HCT116 (cell line): ENCODE data around the gene EMILIN1. TPM values are rescaled to one million over a fixed set of nuclear protein-coding genes. Genes with fewer than 3 reads are reported as not detected.

Experiments
- ATAC-seq: fragments of 200-7000 bp; cut with Tn5 transposase; 2 replicates; pipeline ENCODE4 v1.9.1; 2020; ENCODE audit warnings: mild to moderate bottlenecking, moderate library complexity
- BruUV-seq: library from RNA; stranded (reverse); fragments of 400-500 nt; replicated peaks from 2 replicates; lab custom pipeline; 2021; lab: Mats Ljungman, UMichigan
- CTCF ChIA-PET: fragments of 300-600 bp; sonication (Branson Sonifier 250); formaldehyde crosslinking; loops from one replicate; lab custom pipeline; 2021; ENCODE audit warnings: antibody characterized with exemption; lab: Charles Lee
- POLR2A ChIA-PET: fragments of 300-600, 350-600 bp; sonication (Branson Sonifier 250); formaldehyde crosslinking; loops from one replicate; lab custom pipeline; 2021; ENCODE audit warnings: antibody characterized with exemption; lab: Charles Lee
- RAD21 ChIA-PET, 2 experiments: fragments of 300-600 bp; sonication (Branson Sonifier 250); formaldehyde crosslinking; loops; one replicate each; lab custom pipeline; 2023; ENCODE audit warnings: low total read pairs in 2 of 2; ENCODE audit not compliant: uncharacterized antibody in 2 of 2, unreplicated experiment in 2 of 2, low non-redundant PET in 1 of 2; lab: Charles Lee
- DNase-seq: peaks from one replicate; pipeline ENCODE4 v3.0.0-alpha.2; 2010; ENCODE audit warnings: low read depth, low spot score
- H2AFZ ChIP-seq: fragments of 200-600 bp; shearing (Covaris generic), sonication (generic); 2 replicates; pipeline ENCODE4 v1.6.1; 2017; ENCODE audit warnings: low read depth, mixed run types, mixed read lengths, antibody characterized with exemption, low read length; ENCODE audit not compliant: poor library complexity, severe bottlenecking
- H3K27ac ChIP-seq: 2 replicates; pipeline ENCODE4 v1.5.1; 2012; ENCODE audit warnings: low read depth, low read length
- H3K27me3 ChIP-seq: fragments of 200-600 bp; sonication (generic); 2 replicates; pipeline ENCODE4 v1.6.1; 2016; ENCODE audit warnings: mixed run types, low read length, mixed read lengths; ENCODE audit not compliant: insufficient read depth
- H3K36me3 ChIP-seq, 2 experiments: fragments of 200-500 bp in 1 of 2; fragments of 200-600 bp in 1 of 2; sonication (Bioruptor generic) in 1 of 2; sonication (generic) in 1 of 2; 2 replicates each; pipeline versions ENCODE4 v1.5.1 to v1.6.1; 2014 to 2016; ENCODE audit warnings: low read length in 2 of 2, inconsistent platforms in 1 of 2, mixed read lengths in 1 of 2, mixed run types in 1 of 2; ENCODE audit not compliant: insufficient read depth in 2 of 2, control insufficient read depth in 1 of 2
- H3K4me1 ChIP-seq, 2 experiments: fragments of 200-600 bp in 1 of 2; sonication (generic) in 1 of 2; 2 replicates each; pipeline versions ENCODE4 v1.5.1 to v1.6.1; 2012 to 2017; ENCODE audit warnings: low read length in 2 of 2, inconsistent platforms in 1 of 2, mild to moderate bottlenecking in 1 of 2, mixed read lengths in 1 of 2, mixed run types in 1 of 2, moderate library complexity in 1 of 2; ENCODE audit not compliant: insufficient read depth in 2 of 2, control insufficient read depth in 1 of 2
- H3K4me2 ChIP-seq: fragments of 200-600 bp; sonication (generic); 2 replicates; pipeline ENCODE4 v1.6.1; 2017; ENCODE audit warnings: mixed run types, low read length, mixed read lengths
- H3K4me3 ChIP-seq, 2 experiments: fragments of 200-600 bp in 1 of 2; sonication (generic) in 1 of 2; replicated peaks in 1 of 2; 2 replicates each; pipeline ENCODE4 v1.5.1; 2011 to 2016; ENCODE audit warnings: low read length in 2 of 2, control low read depth in 1 of 2, low read depth in 1 of 2, mild to moderate bottlenecking in 1 of 2, mixed read lengths in 1 of 2, mixed run types in 1 of 2
- H3K79me2 ChIP-seq: fragments of 200-600 bp; sonication (generic); 2 replicates; pipeline ENCODE4 v1.6.1; 2017; ENCODE audit warnings: mild to moderate bottlenecking, mixed run types, low read length, moderate library complexity, mixed read lengths; ENCODE audit not compliant: insufficient read depth
- H3K9ac ChIP-seq: fragments of 200-600 bp; sonication (generic); 2 replicates; pipeline ENCODE4 v1.6.1; 2016; ENCODE audit warnings: low read length, mixed read lengths
- H3K9me2 ChIP-seq: fragments of 200-600 bp; sonication (generic), shearing (Covaris generic); 2 replicates; pipeline ENCODE4 v1.6.1; 2017; ENCODE audit warnings: mixed run types, mild to moderate bottlenecking, moderate library complexity; ENCODE audit not compliant: insufficient read depth
- H3K9me3 ChIP-seq, 2 experiments: fragments of 200-500 bp in 1 of 2; fragments of 200-600 bp in 1 of 2; sonication (Bioruptor generic) in 1 of 2; sonication (generic) in 1 of 2; 2 replicates each; pipeline ENCODE4 v1.6.1; 2014 to 2017; ENCODE audit warnings: low read length in 2 of 2, mixed read lengths in 2 of 2, inconsistent platforms in 1 of 2, low read depth in 1 of 2, mild to moderate bottlenecking in 1 of 2, mixed run types in 1 of 2, moderate library complexity in 1 of 2; ENCODE audit not compliant: control insufficient read depth in 1 of 2, insufficient read depth in 1 of 2
- H4K20me1 ChIP-seq: fragments of 200-600 bp; sonication (generic), shearing (Covaris generic); 2 replicates; pipeline ENCODE4 v1.6.1; 2017; ENCODE audit warnings: mixed run types, mild to moderate bottlenecking, moderate library complexity; ENCODE audit not compliant: insufficient read depth
- ATF3 ChIP-seq: IDR thresholded peaks from 2 replicates; pipeline ENCODE4 v1.6.1; 2012
- CEBPB ChIP-seq: IDR thresholded peaks from 2 replicates; pipeline ENCODE4 v1.6.1; 2012; ENCODE audit warnings: low read depth
- CTCF ChIP-seq, 3 experiments: fragments of 200-600 bp in 1 of 3; sonication (generic) in 1 of 3; IDR thresholded peaks in 2 of 3; conservative IDR thresholded peaks in 1 of 3; 2 replicates each; pipeline ENCODE4 v1.5.1; 2012 to 2017; ENCODE audit warnings: low read depth in 2 of 3, low read length in 2 of 3, antibody characterized with exemption in 1 of 3, borderline replicate concordance in 1 of 3, control low read depth in 1 of 3, mild to moderate bottlenecking in 1 of 3, mixed read lengths in 1 of 3, mixed run types in 1 of 3, moderate library complexity in 1 of 3; ENCODE audit not compliant: insufficient read depth in 1 of 3
- ELF1 ChIP-seq: IDR thresholded peaks from 2 replicates; pipeline ENCODE4 v1.6.1; 2012; ENCODE audit warnings: low read depth, borderline replicate concordance
- EZH2phosphoT487 ChIP-seq: fragments of 200-600 bp; IDR thresholded peaks from 2 replicates; pipeline ENCODE4 v1.6.1; 2018; ENCODE audit warnings: antibody characterized with exemption, borderline replicate concordance
- FOSL1 ChIP-seq: IDR thresholded peaks from 2 replicates; pipeline ENCODE4 v1.6.1; 2012; ENCODE audit warnings: low read depth
- JUND ChIP-seq: IDR thresholded peaks from 2 replicates; pipeline ENCODE4 v1.6.1; 2012
- MAX ChIP-seq: IDR thresholded peaks from 2 replicates; pipeline ENCODE4 v1.6.1; 2012
- POLR2A ChIP-seq: IDR thresholded peaks from 2 replicates; pipeline ENCODE4 v1.7.0; 2011; ENCODE audit warnings: borderline replicate concordance; ENCODE audit not compliant: insufficient read depth, insufficient read length; ENCODE audit errors: extremely low read depth
- POLR2AphosphoS5 ChIP-seq: IDR thresholded peaks from 2 replicates; pipeline ENCODE4 v1.6.1; 2011; ENCODE audit warnings: mild to moderate bottlenecking, low read depth, low read length, moderate library complexity
- RAD21 ChIP-seq: IDR thresholded peaks from 2 replicates; pipeline ENCODE4 v1.6.1; 2012; ENCODE audit warnings: low read depth, mild to moderate bottlenecking
- REST ChIP-seq: IDR thresholded peaks from 2 replicates; pipeline ENCODE4 v1.6.1; 2012; ENCODE audit warnings: low read depth
- SIN3A ChIP-seq: IDR thresholded peaks from 2 replicates; pipeline ENCODE4 v1.6.1; 2012; ENCODE audit warnings: low read depth
- SP1 ChIP-seq: IDR thresholded peaks from 2 replicates; pipeline ENCODE4 v1.6.1; 2012; ENCODE audit warnings: low read depth
- SRF ChIP-seq: IDR thresholded peaks from 2 replicates; pipeline ENCODE4 v1.6.1; 2012; ENCODE audit warnings: low read depth
- TCF7L2 ChIP-seq: IDR thresholded peaks from 2 replicates; pipeline ENCODE4 v1.7.0; 2011; ENCODE audit warnings: borderline replicate concordance, inconsistent platforms; ENCODE audit not compliant: insufficient read depth, insufficient read length; ENCODE audit errors: extremely low read depth
- YY1 ChIP-seq: IDR thresholded peaks from 2 replicates; pipeline ENCODE4 v1.6.1; 2011; ENCODE audit warnings: low read length, low read depth, moderate library complexity, mild to moderate bottlenecking; ENCODE audit not compliant: insufficient replicate concordance; ENCODE audit errors: extremely low read depth
- ZBTB33 ChIP-seq: IDR thresholded peaks from 2 replicates; pipeline ENCODE4 v1.6.1; 2011; ENCODE audit warnings: mild to moderate bottlenecking, low read length, moderate library complexity; ENCODE audit not compliant: insufficient replicate concordance; ENCODE audit errors: extremely low read depth
- ZFX ChIP-seq: fragments of 450-650 bp; IDR thresholded peaks from 2 replicates; pipeline ENCODE4 v1.6.1; 2017
- ZNF274 ChIP-seq: fragments of 200-500 bp; sonication (Bioruptor generic); IDR thresholded peaks from 2 replicates; pipeline ENCODE4 v1.6.1; 2014; ENCODE audit warnings: mild to moderate bottlenecking, low read depth, low read length, inconsistent platforms
- intact Hi-C: fragments of 100-400 bp; cut with micrococcal nuclease; formaldehyde crosslinking; loops from 2 replicates; pipeline ENCODE4 v1.10.0; 2022
- total RNA-seq: library from RNA; stranded (reverse); gene quantifications from one replicate; pipeline ENCODE4 v1.2.1, GENCODE V29; 2021; ENCODE audit not compliant: unreplicated experiment

The EMILIN1 gene
- total RNA-seq, 1 experiment from 2014 or later, result 0.59 TPM

- Histone ChIP-seq H3K9me3 (no peaks in the 10 kb centered on the region), H3K4me2 (no peak overlapping the region), H3K79me2 (peaks cover 26% of the 10 kb centered on the region), H3K36me3 (peaks cover 5 to 14% of the 10 kb centered on the region in 2 experiments; a peak in 2 of 4 replicates), H3K27ac (no peak overlapping the region), H2AFZ (no peak overlapping the region), H3K4me3 (no peak overlapping the region), H3K27me3 (no peaks in the 10 kb centered on the region), H3K4me1 (peaks cover 7 to 18% of the 10 kb centered on the region in 2 experiments), H3K9ac (no peak overlapping the region), H4K20me1 (no peaks in the 10 kb centered on the region), H3K9me2 (no peaks in the 10 kb centered on the region)
- BruUV-seq, result no TSS peak
- POLR2A ChIA-PET, result interaction anchor here (0.8 kb wide), 1 partner anchor 40 kb away, joined by 5 read pairs; no protein-coding TSS in a partner anchor
- RAD21 ChIA-PET, result no interaction called here
- ATAC-seq, result no peak
- DNase-seq, result no peak
- CTCF ChIA-PET, result interaction anchor here (0.6 kb wide), 1 partner anchor 229 kb away, joined by 6 read pairs; no protein-coding TSS in a partner anchor
- TF ChIP-seq POLR2A (no peak), SIN3A (no peak), CTCF (IDR thresholded peaks at IDR 0.05 in 2 of 3, conservative IDR thresholded peaks at IDR 0.05 in 1 of 3; ENCODE audit: borderline replicate concordance in 1 of 3, insufficient read depth in 1 of 3, low read depth in 2 of 3, low read length in 2 of 3) (no peak), JUND (no peak), TCF7L2 (no peak), ELF1 (no peak), ZNF274 (no peak), CEBPB (no peak), ATF3 (no peak), SP1 (no peak), RAD21 (no peak), REST (no peak), POLR2AphosphoS5 (no peak), ZFX (no peak), SRF (no peak), ZBTB33 (no peak), MAX (no peak), YY1 (no peak), FOSL1 (no peak), EZH2phosphoT487 (no peak)
- intact Hi-C loops, result no loop called here
Measured at GRCh38 chr2:27073782-27074181, 4.6 kb upstream of the EMILIN1 start.
